Type B pancreatic cell (in vitro differentiated cells): ENCODE data around the gene FGF4. TPM values are rescaled to one million over a fixed set of nuclear protein-coding genes. Genes with fewer than 3 reads are reported as not detected.

Experiments used
- DNase-seq: peaks from one replicate; pipeline ENCODE4 v3.0.0; 2021; ENCODE audit warnings: mixed read lengths; ENCODE audit not compliant: unreplicated experiment; ENCODE audit errors: extremely low spot score
- H3K27ac Mint-ChIP-seq: 2 replicates; pipeline ENCODE4 v1.8.0; 2021; ENCODE audit warnings: mild to moderate bottlenecking, mixed read lengths
- H3K27me3 Mint-ChIP-seq: 2 replicates; pipeline ENCODE4 v1.8.0; 2021; ENCODE audit warnings: mixed read lengths
- H3K36me3 Mint-ChIP-seq: 2 replicates; pipeline ENCODE4 v1.8.0; 2021; ENCODE audit warnings: mixed read lengths
- H3K4me1 Mint-ChIP-seq: one replicate; pipeline ENCODE4 v1.8.0; 2021; ENCODE audit warnings: mixed read lengths; ENCODE audit not compliant: unreplicated experiment
- H3K4me3 Mint-ChIP-seq: 2 replicates; pipeline ENCODE4 v1.8.0; 2021; ENCODE audit warnings: mild to moderate bottlenecking, mixed read lengths
- H3K9me3 Mint-ChIP-seq: 2 replicates; pipeline ENCODE4 v1.8.0; 2021; ENCODE audit warnings: mixed read lengths
- CTCF ChIP-seq: fragments of 200-600 bp; sonication (generic); conservative IDR thresholded peaks from 2 replicates; pipeline ENCODE4 v1.5.0; 2021; ENCODE audit warnings: antibody characterized with exemption, mild to moderate bottlenecking
- total RNA-seq: library from RNA; stranded (reverse); gene quantifications from 2 replicates; pipeline ENCODE4 v1.2.1, GENCODE V29; 2021; ENCODE audit warnings: low replicate concordance

Gene FGF4
- total RNA-seq, 1 donor from 2014 or later, result 0.22 TPM

- no peak for DNase-seq
- H3K4me3 Mint-ChIP-seq, result no peak overlapping the region
- H3K36me3 Mint-ChIP-seq, result no peaks in the 10 kb centered on the region
- no peaks in the 10 kb centered on the region for H3K9me3 Mint-ChIP-seq
- H3K27me3 Mint-ChIP-seq, result peaks cover 28% of the 10 kb centered on the region
- no peak overlapping the region for H3K27ac Mint-ChIP-seq
- no peak for TF ChIP-seq CTCF
- H3K4me1 Mint-ChIP-seq, result no peaks in the 10 kb centered on the region
Measured at GRCh38 chr11:69803604-69804218, 28.6 kb upstream of the FGF4 start.

- Mint-ChIP-seq H3K9me3 (no peaks in the 10 kb centered on the region), H3K4me1 (no peaks in the 10 kb centered on the region), H3K36me3 (no peaks in the 10 kb centered on the region), H3K4me3 (no peak overlapping the region), H3K27ac (no peak overlapping the region), H3K27me3 (peaks cover 23% of the 10 kb centered on the region)
- no peak for DNase-seq
- no peak for TF ChIP-seq CTCF
Measured at GRCh38 chr11:69803022-69803421, 27.9 kb upstream of the FGF4 start.

GRCh38 chr11:69802590-69802989 is 27.4 kb upstream of the FGF4 start:
- Mint-ChIP-seq H3K27ac (no peak overlapping the region), H3K9me3 (no peaks in the 10 kb centered on the region), H3K27me3 (peaks cover 22% of the 10 kb centered on the region), H3K4me3 (no peak overlapping the region), H3K36me3 (no peaks in the 10 kb centered on the region), H3K4me1 (no peaks in the 10 kb centered on the region)
- DNase-seq, result no peak
- TF ChIP-seq CTCF, result no peak

- H3K4me3 Mint-ChIP-seq, result no peak overlapping the region
- H3K27ac Mint-ChIP-seq, result no peak overlapping the region
- H3K9me3 Mint-ChIP-seq, result no peaks in the 10 kb centered on the region
- peaks cover 21% of the 10 kb centered on the region for H3K27me3 Mint-ChIP-seq
- no peaks in the 10 kb centered on the region for H3K4me1 Mint-ChIP-seq
- DNase-seq, result no peak
- peak; percentile 84 for TF ChIP-seq CTCF
- no peaks in the 10 kb centered on the region for H3K36me3 Mint-ChIP-seq
Measured at GRCh38 chr11:69801513-69802335, 26.6 kb upstream of the FGF4 start.

GRCh38 chr11:69800278-69800677 is 25.1 kb upstream of the FGF4 start:
- Mint-ChIP-seq H3K4me3 (no peak overlapping the region), H3K36me3 (no peaks in the 10 kb centered on the region), H3K4me1 (no peaks in the 10 kb centered on the region), H3K27ac (no peak overlapping the region), H3K27me3 (peaks cover 16% of the 10 kb centered on the region), H3K9me3 (no peaks in the 10 kb centered on the region)
- no peak for TF ChIP-seq CTCF
- no peak for DNase-seq
